GM12878 (cell line): Measurements from ENCODE around the gene CCR5AS.

Experiments
- ATAC-seq: fragments of 200-7000 bp; cut with Tn5 transposase; 3 replicates; pipeline ENCODE4 v1.9.1; 2020; ENCODE audit warnings: mild to moderate bottlenecking, moderate library complexity
- BruUV-seq: library from RNA; stranded (reverse); fragments of 400-500 nt; replicated peaks from 2 replicates; lab custom pipeline; 2021; lab: Mats Ljungman, UMichigan
- CTCF ChIA-PET: fragments of 300-600 bp; sonication (Branson Sonifier 250); formaldehyde crosslinking; extraction: SDS; loops from one replicate; lab custom pipeline; 2021; ENCODE audit warnings: inconsistent platforms; lab: Yijun Ruan, JAX
- POLR2A ChIA-PET: fragments of 350-600 bp; formaldehyde crosslinking; extraction: SDS; loops from one replicate; lab custom pipeline; 2021; ENCODE audit warnings: inconsistent platforms; lab: Charles Lee
- RAD21 ChIA-PET: fragments of 300-600 bp; sonication (Branson Sonifier 250); formaldehyde crosslinking; loops from one replicate; lab custom pipeline; 2023; ENCODE audit warnings: antibody characterized with exemption; ENCODE audit not compliant: unreplicated experiment; lab: Charles Lee
- SMC1A ChIA-PET: fragments of 300-600 bp; sonication (Branson Sonifier 250); formaldehyde crosslinking; loops from one replicate; lab custom pipeline; 2023; ENCODE audit not compliant: unreplicated experiment, uncharacterized antibody; lab: Charles Lee
- DNase-seq: peaks from one replicate; pipeline ENCODE4 v3.0.0-alpha.2; 2011; ENCODE audit warnings: low read depth, low spot score
- FAIRE-seq: peaks from 3 replicates; lab custom pipeline; 2011; peaks lifted over from hg19 to GRCh38; lab: Jason Lieb, UNC
- H2AFZ ChIP-seq: 2 replicates; pipeline ENCODE4 v1.6.0; 2011; ENCODE audit warnings: low read depth, low read length, control low read depth; ENCODE audit not compliant: control insufficient read depth
- H3K27ac ChIP-seq: 2 replicates; pipeline ENCODE4 v1.5.1; 2011; ENCODE audit warnings: control low read depth; ENCODE audit not compliant: control insufficient read depth, insufficient read depth
- H3K27me3 ChIP-seq, 2 experiments: replicated peaks in 1 of 2; 2 replicates each; pipeline versions ENCODE4 v1.6.0 to v1.6.1; 2011; ENCODE audit warnings: low read length in 1 of 2; ENCODE audit not compliant: control insufficient read depth in 2 of 2, insufficient read depth in 2 of 2
- H3K36me3 ChIP-seq, 2 experiments: 2 replicates each; pipeline ENCODE4 v1.5.1; 2011; ENCODE audit warnings: low read length in 1 of 2; ENCODE audit not compliant: control insufficient read depth in 2 of 2, insufficient read depth in 2 of 2
- H3K4me1 ChIP-seq: 2 replicates; pipeline ENCODE4 v1.6.1; 2011; ENCODE audit warnings: mild to moderate bottlenecking, low read length, moderate library complexity, mixed read lengths; ENCODE audit not compliant: control insufficient read depth, insufficient read depth
- H3K4me2 ChIP-seq: 2 replicates; pipeline ENCODE4 v1.6.0; 2011; ENCODE audit warnings: control low read depth; ENCODE audit not compliant: control insufficient read depth, insufficient read depth
- H3K4me3 ChIP-seq: fragments of 200-600 bp; sonication (generic); 2 replicates; pipeline ENCODE4 v1.5.1; 2016
- H3K79me2 ChIP-seq: 2 replicates; pipeline ENCODE4 v1.6.0; 2011; ENCODE audit warnings: low read length; ENCODE audit not compliant: control insufficient read depth, insufficient read depth
- H3K9ac ChIP-seq: 2 replicates; pipeline ENCODE4 v1.8.0; 2011; ENCODE audit warnings: low read length, control low read depth, mixed read lengths; ENCODE audit not compliant: control insufficient read depth, insufficient read depth
- H3K9me3 ChIP-seq: replicated peaks from 3 replicates; pipeline ENCODE4 v1.5.1; 2011; ENCODE audit warnings: mild to moderate bottlenecking, low read length; ENCODE audit not compliant: control insufficient read depth, insufficient read depth
- H4K20me1 ChIP-seq: 2 replicates; pipeline ENCODE4 v1.6.0; 2011; ENCODE audit not compliant: control insufficient read depth, insufficient read depth
- BCL11A ChIP-seq: IDR thresholded peaks from 2 replicates; pipeline ENCODE4 v1.6.1; 2011; ENCODE audit warnings: low read depth, low read length
- BMI1 ChIP-seq: fragments of 450-650 bp; IDR thresholded peaks from 2 replicates; pipeline ENCODE4 v1.6.1; 2016; ENCODE audit warnings: mild to moderate bottlenecking, moderate library complexity, borderline replicate concordance
- CHD4 ChIP-seq: fragments of 200-600 bp; sonication (generic); IDR thresholded peaks from 2 replicates; pipeline ENCODE4 v1.6.1; 2016; ENCODE audit warnings: mild to moderate bottlenecking
- CREM ChIP-seq: IDR thresholded peaks from 2 replicates; pipeline ENCODE4 v1.6.1; 2014; ENCODE audit warnings: antibody characterized with exemption, low read depth
- EED ChIP-seq: sonication (generic); IDR thresholded peaks from 2 replicates; pipeline ENCODE4 v1.6.1; 2016; ENCODE audit warnings: antibody characterized with exemption, low read depth
- FOXM1 ChIP-seq: IDR thresholded peaks from 2 replicates; pipeline ENCODE4 v1.6.1; 2012; ENCODE audit warnings: low read depth, mild to moderate bottlenecking, inconsistent platforms, low read length, moderate library complexity
- HDGF ChIP-seq: fragments of 450-650 bp; IDR thresholded peaks from 2 replicates; pipeline ENCODE4 v1.6.1; 2016; ENCODE audit warnings: antibody characterized with exemption
- IKZF1 ChIP-seq: fragments of 450-650 bp; conservative IDR thresholded peaks from 2 replicates; pipeline ENCODE4 v1.6.1; 2017; ENCODE audit warnings: antibody characterized with exemption, mild to moderate bottlenecking
- IKZF2 ChIP-seq, 2 experiments: fragments of 450-650 bp; IDR thresholded peaks; 2 replicates each; pipeline ENCODE4 v1.6.1; 2017; ENCODE audit warnings: mild to moderate bottlenecking in 2 of 2, moderate library complexity in 2 of 2
- MEF2B ChIP-seq: fragments of 450-650 bp; IDR thresholded peaks from 2 replicates; pipeline ENCODE4 v1.6.1; 2018; ENCODE audit warnings: mild to moderate bottlenecking, moderate library complexity; ENCODE audit not compliant: partially characterized antibody, poor library complexity, severe bottlenecking
- MTA2 ChIP-seq: fragments of 450-650 bp; IDR thresholded peaks from 2 replicates; pipeline ENCODE4 v1.6.1; 2016; ENCODE audit warnings: low read depth, mild to moderate bottlenecking, moderate library complexity
- NR2F1 ChIP-seq: fragments of 450-650 bp; conservative IDR thresholded peaks from 2 replicates; pipeline ENCODE4 v1.6.1; 2017; ENCODE audit warnings: mild to moderate bottlenecking
- RAD21 ChIP-seq: IDR thresholded peaks from 2 replicates; pipeline ENCODE4 v1.6.1; 2011; ENCODE audit warnings: mild to moderate bottlenecking, low read depth, low read length, moderate library complexity; ENCODE audit not compliant: insufficient read depth
- SIN3A ChIP-seq: IDR thresholded peaks from 2 replicates; pipeline ENCODE4 v1.6.1; 2012; ENCODE audit warnings: low read depth, low read length, improper control_type of control experiment
- SPI1 ChIP-seq: IDR thresholded peaks from 2 replicates; pipeline ENCODE4 v1.6.1; 2011; ENCODE audit warnings: low read depth, mild to moderate bottlenecking, low read length, moderate library complexity, borderline replicate concordance; ENCODE audit not compliant: insufficient read depth
- SREBF1 ChIP-seq: IDR thresholded peaks from 2 replicates; pipeline ENCODE4 v1.6.1; 2012; ENCODE audit warnings: mild to moderate bottlenecking, low read length
- TCF3 ChIP-seq: IDR thresholded peaks from 2 replicates; pipeline ENCODE4 v1.6.1; 2012; ENCODE audit warnings: low read depth, mild to moderate bottlenecking, low read length, borderline replicate concordance; ENCODE audit not compliant: insufficient read depth
- WGBS: methylation state at CpG from one replicate; pipeline ENCODE4 v1.1.6; 2016; ENCODE audit warnings: low lambda C conversion rate; ENCODE audit not compliant: insufficient replicate concordance, insufficient coverage; ENCODE audit errors: missing lambda C conversion rate; 5-methylcytosine and 5-hydroxymethylcytosine counted together
- in situ Hi-C: fragments of 300-500 bp; cut with MboI; formaldehyde crosslinking; loops from 9 replicates; pipeline ENCODE4 v1.14.3; 2018; ENCODE audit warnings: mixed read lengths
- intact Hi-C: fragments of 100-400 bp; cut with micrococcal nuclease; formaldehyde crosslinking; loops from one replicate; pipeline ENCODE4 v1.14.2; 2022; ENCODE audit not compliant: unreplicated experiment
- TF ChIP-seq, protein P1 (sequence below): fragments of 450-650 bp; IDR thresholded peaks from 2 replicates; pipeline ENCODE4 v1.6.1; 2017; ENCODE audit warnings: low read depth, mild to moderate bottlenecking, moderate library complexity
- TF ChIP-seq, protein P2 (sequence below): IDR thresholded peaks from 2 replicates; pipeline ENCODE4 v1.6.1; 2011; ENCODE audit warnings: low read depth, low read length, improper control_type of control experiment, borderline replicate concordance
- TF ChIP-seq, protein P3 (sequence below): IDR thresholded peaks from 2 replicates; pipeline ENCODE4 v1.6.1; 2012; ENCODE audit warnings: low read length, inconsistent platforms
- TF ChIP-seq, protein P4 (sequence below): IDR thresholded peaks from 2 replicates; pipeline ENCODE4 v1.6.1; 2012; ENCODE audit warnings: low read depth, low read length, improper control_type of control experiment

The CCR5AS gene

DNA sequence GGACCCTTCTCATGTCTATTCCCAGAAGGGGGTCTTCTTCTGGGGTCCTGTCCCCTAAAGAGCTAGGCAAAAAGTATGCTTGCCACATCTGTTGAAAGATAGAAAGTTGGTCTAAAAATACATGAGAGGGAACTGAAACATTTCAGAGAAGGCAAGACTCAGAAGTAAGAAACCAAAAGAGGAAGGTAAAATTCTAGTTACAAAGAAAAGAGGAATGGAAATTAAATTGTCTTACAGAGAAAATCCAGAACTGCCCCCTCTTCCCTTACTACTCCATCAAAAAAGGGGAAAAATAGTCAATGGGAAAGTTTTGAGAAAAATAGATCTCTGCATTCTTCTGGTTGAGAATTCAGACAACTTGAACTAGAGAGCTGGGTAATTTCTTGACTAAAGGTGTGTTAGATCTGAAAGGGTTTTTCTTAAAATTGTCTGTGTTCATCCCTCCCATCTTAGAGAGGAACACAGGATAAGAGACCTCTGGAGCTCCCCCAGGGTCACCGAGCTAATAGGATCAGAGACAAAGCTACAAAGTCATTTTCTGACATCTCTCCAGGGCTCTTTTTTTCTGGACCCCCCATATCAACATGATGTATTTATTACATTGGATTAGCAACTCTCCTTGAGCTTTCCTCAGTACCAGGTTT, 85.3 kb downstream of the CCR5AS start:
- H3K27me3 ChIP-seq = no peaks in the 10 kb centered on the region
- no peak for DNase-seq
- no peaks in the 10 kb centered on the region for H3K36me3 ChIP-seq
- peaks cover 17% of the 10 kb centered on the region for H3K4me1 ChIP-seq
- H4K20me1 ChIP-seq = no peaks in the 10 kb centered on the region
- peak overlapping the region; percentile 59 for H3K27ac ChIP-seq
- 0% methylated on average over 1 of the region's 1 CpG for WGBS
- RAD21 ChIA-PET = interaction anchor here (0.8 to 4.2 kb wide), 8 partner anchors 17 to 113 kb away, joined by 3 to 27 read pairs (median 4); partner anchors contain the start of genes CCR1 and CCR5
- no TSS peak for BruUV-seq
- CTCF ChIA-PET = interaction anchor here (1.1 to 3.8 kb wide), 8 partner anchors 13 to 160 kb away, joined by 3 to 18 read pairs (median 4); partner anchors contain the start of genes CCR1 and CCR5
- no peaks in the 10 kb centered on the region for H3K79me2 ChIP-seq
- in situ Hi-C loops = no loop called here
- intact Hi-C loops = no loop called here
- H3K9ac ChIP-seq = no peak overlapping the region
- POLR2A ChIA-PET = interaction anchor here (0.8 to 1.4 kb wide), 2 partner anchors 14 to 48 kb away, joined by 4 to 5 read pairs; no protein-coding TSS in a partner anchor
- H3K4me2 ChIP-seq = peak overlapping the region; percentile 48
- H2AFZ ChIP-seq = no peak overlapping the region; the same call in 1 of the 2 replicates
- SMC1A ChIA-PET = interaction anchor here (0.8 to 4.1 kb wide), 20 partner anchors 9 to 232 kb away, joined by 3 to 41 read pairs (median 4); partner anchors contain the start of genes CCR1 and CCR5
- peak overlapping the region; percentile 64; the same call in 1 of the 2 replicates for H3K4me3 ChIP-seq
- FAIRE-seq = peak; percentile 78
- H3K9me3 ChIP-seq = peaks cover 10% of the 10 kb centered on the region
- ATAC-seq = peak; percentile 85
- TF ChIP-seq CHD4 (0 out of 2 replicates have a peak, but pooled peaks have one; percentile 30), EED (peak; percentile 26; the same call in 1 of the 2 replicates), FOXM1 (no peak), TCF3 (0 out of 2 replicates have a peak, but pooled peaks have one; percentile 20), SIN3A (no peak), CREM (no peak), HDGF (no peak), NR2F1 (no peak), BMI1 (0 out of 2 replicates have a peak, but pooled peaks have one; percentile 51), BCL11A (no peak), RAD21 (no peak), MTA2 (peak; percentile 79), SREBF1 (no peak), IKZF2 (IDR thresholded peaks at IDR 0.05) (peak; percentile 95 to 97), IKZF1 (peak; percentile 92), SPI1 (peak; percentile 96), MEF2B (peak; percentile 78)
- TF ChIP-seq, protein P1, sequence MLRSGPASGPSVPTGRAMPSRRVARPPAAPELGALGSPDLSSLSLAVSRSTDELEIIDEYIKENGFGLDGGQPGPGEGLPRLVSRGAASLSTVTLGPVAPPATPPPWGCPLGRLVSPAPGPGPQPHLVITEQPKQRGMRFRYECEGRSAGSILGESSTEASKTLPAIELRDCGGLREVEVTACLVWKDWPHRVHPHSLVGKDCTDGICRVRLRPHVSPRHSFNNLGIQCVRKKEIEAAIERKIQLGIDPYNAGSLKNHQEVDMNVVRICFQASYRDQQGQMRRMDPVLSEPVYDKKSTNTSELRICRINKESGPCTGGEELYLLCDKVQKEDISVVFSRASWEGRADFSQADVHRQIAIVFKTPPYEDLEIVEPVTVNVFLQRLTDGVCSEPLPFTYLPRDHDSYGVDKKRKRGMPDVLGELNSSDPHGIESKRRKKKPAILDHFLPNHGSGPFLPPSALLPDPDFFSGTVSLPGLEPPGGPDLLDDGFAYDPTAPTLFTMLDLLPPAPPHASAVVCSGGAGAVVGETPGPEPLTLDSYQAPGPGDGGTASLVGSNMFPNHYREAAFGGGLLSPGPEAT = peak; percentile 82
- TF ChIP-seq, protein P2, sequence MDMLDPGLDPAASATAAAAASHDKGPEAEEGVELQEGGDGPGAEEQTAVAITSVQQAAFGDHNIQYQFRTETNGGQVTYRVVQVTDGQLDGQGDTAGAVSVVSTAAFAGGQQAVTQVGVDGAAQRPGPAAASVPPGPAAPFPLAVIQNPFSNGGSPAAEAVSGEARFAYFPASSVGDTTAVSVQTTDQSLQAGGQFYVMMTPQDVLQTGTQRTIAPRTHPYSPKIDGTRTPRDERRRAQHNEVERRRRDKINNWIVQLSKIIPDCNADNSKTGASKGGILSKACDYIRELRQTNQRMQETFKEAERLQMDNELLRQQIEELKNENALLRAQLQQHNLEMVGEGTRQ = no peak
- TF ChIP-seq, protein P3, sequence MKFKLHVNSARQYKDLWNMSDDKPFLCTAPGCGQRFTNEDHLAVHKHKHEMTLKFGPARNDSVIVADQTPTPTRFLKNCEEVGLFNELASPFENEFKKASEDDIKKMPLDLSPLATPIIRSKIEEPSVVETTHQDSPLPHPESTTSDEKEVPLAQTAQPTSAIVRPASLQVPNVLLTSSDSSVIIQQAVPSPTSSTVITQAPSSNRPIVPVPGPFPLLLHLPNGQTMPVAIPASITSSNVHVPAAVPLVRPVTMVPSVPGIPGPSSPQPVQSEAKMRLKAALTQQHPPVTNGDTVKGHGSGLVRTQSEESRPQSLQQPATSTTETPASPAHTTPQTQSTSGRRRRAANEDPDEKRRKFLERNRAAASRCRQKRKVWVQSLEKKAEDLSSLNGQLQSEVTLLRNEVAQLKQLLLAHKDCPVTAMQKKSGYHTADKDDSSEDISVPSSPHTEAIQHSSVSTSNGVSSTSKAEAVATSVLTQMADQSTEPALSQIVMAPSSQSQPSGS = peak; percentile 63; the same call in 1 of the 2 replicates
- TF ChIP-seq, protein P4, sequence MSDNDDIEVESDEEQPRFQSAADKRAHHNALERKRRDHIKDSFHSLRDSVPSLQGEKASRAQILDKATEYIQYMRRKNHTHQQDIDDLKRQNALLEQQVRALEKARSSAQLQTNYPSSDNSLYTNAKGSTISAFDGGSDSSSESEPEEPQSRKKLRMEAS = no peak
